SKM-1 (cell line): ENCODE results near the gene POTEG.
"Not testable (repeated sequence)": the region's sequence is repeated elsewhere in the genome, so short reads cannot be mapped to it uniquely, and the experiment has no call there.

ENCODE experiments used
- DNase-seq: peaks from one replicate; lab custom pipeline; 2025; ENCODE audit not compliant: unreplicated experiment; lab: John Stamatoyannopoulos, UW

The POTEG gene

GRCh38 chr14:19374451-19374903, 59.7 kb downstream of the POTEG start:
- not testable (repeated sequence) for DNase-seq

GRCh38 chr14:19372813-19373500, 61.2 kb downstream of the POTEG start:
- not testable (repeated sequence) for DNase-seq

- not testable (repeated sequence) for DNase-seq
Measured at GRCh38 chr14:19371767-19372166, 62.4 kb downstream of the POTEG start.

GRCh38 chr14:19362803-19363202, 71.3 kb downstream of the POTEG start:
- DNase-seq = not testable (repeated sequence)

GRCh38 chr14:19362323-19362722, 71.8 kb downstream of the POTEG start:
- not testable (repeated sequence) for DNase-seq

- DNase-seq = not testable (repeated sequence)
Measured at GRCh38 chr14:19361636-19362253, 72.4 kb downstream of the POTEG start.

GRCh38 chr14:19360937-19361635, 73.1 kb downstream of the POTEG start:
- DNase-seq = not testable (repeated sequence)
